Measurements from ENCODE around the gene CDC42BPB.

DNA sequence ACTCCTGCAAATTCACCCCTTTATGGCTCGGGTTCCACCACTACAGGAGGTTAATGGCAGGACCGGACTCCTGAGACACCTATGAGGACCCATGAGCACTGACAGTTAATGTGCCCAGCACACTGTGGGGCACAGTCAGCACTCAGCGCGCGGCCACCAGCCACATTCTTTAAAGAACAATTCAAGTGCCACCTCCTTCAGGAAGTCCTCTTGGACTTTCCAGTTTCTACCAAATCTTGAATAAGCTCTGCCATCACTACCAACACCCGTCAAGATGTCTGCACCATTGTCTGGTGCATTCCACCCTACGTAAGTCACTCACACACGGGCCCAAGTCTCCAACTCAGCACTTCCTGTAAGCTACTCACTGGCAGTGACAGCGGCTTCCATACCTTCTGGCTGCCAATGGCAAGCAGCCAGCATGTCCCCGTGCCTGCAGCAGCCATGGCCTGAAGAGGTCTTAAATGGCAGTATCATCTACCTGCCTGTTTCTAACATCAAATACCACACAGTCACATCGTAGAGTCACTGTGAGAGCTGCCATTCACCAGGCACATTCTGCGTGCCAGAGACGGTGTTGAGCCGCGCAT, 48.5 kb downstream of the CDC42BPB start:
- no peak for TF ChIP-seq CTCF (IDR thresholded peaks at IDR 0.05)
- no peak for TF ChIP-seq POLR2A (IDR thresholded peaks at IDR 0.05)

Data from upper lobe of left lung (tissue), 4 donors.